Heart left ventricle (tissue), 16 donors: ENCODE measurements around the gene MICAL3. TPM values are rescaled to one million over a fixed set of nuclear protein-coding genes. Genes with fewer than 3 reads are reported as not detected.

Experiments
- ATAC-seq, 4 donors: fragments of 200-7000 bp; cut with Tn5 transposase; one replicate each; pipeline ENCODE4 v1.9.1; 2020 to 2022; ENCODE audit warnings: moderate library complexity in 4 of 4, mild to moderate bottlenecking in 3 of 4, moderate number of reproducible peaks in 1 of 4
- DNase-seq, 5 donors: peaks; one replicate each; pipeline ENCODE4 v3.0.0-alpha.2; 2020
- H3K27ac ChIP-seq, 12 donors: fragments of 200-600 bp; sonication (generic) in 4 of 12; one replicate each; pipeline versions ENCODE4 v1.5.0 to v1.8.0; 2016 to 2022; ENCODE audit warnings: mild to moderate bottlenecking in 2 of 12
- H3K27me3 ChIP-seq, 9 donors: fragments of 200-600 bp; sonication (generic) in 2 of 9; one replicate each; pipeline versions ENCODE4 v1.5.1 to v1.8.0; 2016 to 2022; ENCODE audit warnings: mild to moderate bottlenecking in 3 of 9
- H3K36me3 ChIP-seq, 9 donors: fragments of 200-600 bp; sonication (generic) in 2 of 9; one replicate each; pipeline versions ENCODE4 v1.5.0 to v1.8.0; 2018 to 2022; ENCODE audit warnings: mild to moderate bottlenecking in 2 of 9
- H3K4me1 ChIP-seq, 12 donors: fragments of 200-600 bp; sonication (generic) in 4 of 12; one replicate each; pipeline versions ENCODE4 v1.5.0 to v1.8.0; 2016 to 2022; ENCODE audit warnings: mild to moderate bottlenecking in 3 of 12
- H3K4me3 ChIP-seq, 12 donors: fragments of 200-600 bp; sonication (generic) in 4 of 12; one replicate each; pipeline versions ENCODE4 v1.5.0 to v1.8.0; 2017 to 2022; ENCODE audit warnings: mild to moderate bottlenecking in 9 of 12, moderate library complexity in 4 of 12
- H3K9me3 ChIP-seq, 12 donors: fragments of 200-600 bp; sonication (generic) in 4 of 12; one replicate each; pipeline versions ENCODE4 v1.5.0 to v1.8.0; 2016 to 2022; ENCODE audit warnings: mild to moderate bottlenecking in 1 of 12
- CTCF ChIP-seq, 12 donors: fragments of 200-600 bp; sonication (generic) in 4 of 12; IDR thresholded peaks; one replicate each; pipeline versions ENCODE4 v1.5.0 to v1.8.0; 2018 to 2022; ENCODE audit warnings: antibody characterized with exemption in 12 of 12, mild to moderate bottlenecking in 5 of 12
- POLR2A ChIP-seq, 2 donors: fragments of 450-650 bp; IDR thresholded peaks; one replicate each; pipeline ENCODE4 v1.6.1; 2017; ENCODE audit warnings: antibody characterized with exemption in 2 of 2, mild to moderate bottlenecking in 2 of 2, moderate library complexity in 2 of 2
- WGBS, 4 donors: extraction: QIAGEN DNeasy Blood & Tissue Kit in 2 of 4; methylation state at CpG; one replicate each; pipeline versions ENCODE4 v1.1.5 to v1.1.7; 2013 to 2018; 5-methylcytosine and 5-hydroxymethylcytosine counted together
- intact Hi-C, 10 donors: fragments of 100-400 bp; cut with DNase I; formaldehyde crosslinking; loops; one replicate each; pipeline versions ENCODE4 v1.11.1 to v1.14.2; 2022
- polyA plus RNA-seq, 2 donors: library from polyadenylated mRNA; stranded (reverse); fragments of 200-250 nt; gene quantifications; one replicate each; pipeline ENCODE4 v1.2.3, GENCODE V29; 2013
- total RNA-seq, 9 donors: library from RNA; depleted of rRNA in 2 of 9; stranded (reverse); fragments of >200 nt in 2 of 9; fragmentation: NEBNext Ultra II Directional in 3 of 9; extraction: Animal tissue kit (Norgen Biotek cat#: 25700) in 3 of 9; gene quantifications; one replicate each; pipeline versions ENCODE4 v1.1.0 to v1.2.4, GENCODE V29; 2016 to 2023
- donor health status: ischemic (EF 13 %, LVEDD 7.1; RV severe dilation, severe dysfunction).
- donor health status: healthy with polysubstance abuse.
- donor health status: DM: no; HTN: yes; CAD: no.
- donor health status: DM: no; HTN: no; CAD: no.
- donor health status: ischemic (EF 25% LVEDD 6.9; RV normal size, moderate dysfunction).
- donor health status: ischemic (EF 25% LVEDD 5.7; RV mildly dilated, moderate dysfunction).
- donor health status: healthy.
- donor health status: DM: yes; HTN: yes; CAD: no.
- donor health status: ischemic (EF 35%, LVEDD 5.7; RV mildly dilated, moderate dysfunction).
- donor health status: nonischemic (EF 11% LVEDD 7.7; RV severe dilation, severe dysfunction).
- donor health status: DM: yes; HTN: yes; CAD: no.
- donor health status: PGD.
- donor health status: ischemic (EF 29% LVEDD 5.4; RV normal size, mild dysfunction).
- donor health status: nonischemic (EF 23%, LVEDD 6.1; RV moderate dilation, normal function).

Gene MICAL3
- total and polyA plus RNA-seq, 11 donors, result 41.3 to 125 (median 83.3) TPM

- H3K27ac ChIP-seq, result peak overlapping the region; percentile 7 to 91 (median 80)
- intact Hi-C loops, result loop anchor here in 9 of 10 donors (1.0 to 10.0 kb wide), 13 partner anchors 56 to 186 kb away; partner anchors contain the start of gene PEX26 (in 3 of the 9)
- ATAC-seq (peak in 3 of 4 donors; percentile 6 to 47 (median 38)), DNase-seq (no peak)
- TF ChIP-seq CTCF (IDR thresholded peaks at IDR 0.05) (no peak), POLR2A (IDR thresholded peaks at IDR 0.05) (no peak)
- peaks cover 0 to 47% (median 18%) of the 10 kb centered on the region in 12 donors for H3K4me1 ChIP-seq
- no peaks in the 10 kb centered on the region for H3K27me3 ChIP-seq
- 44 to 47% (median 44%) methylated on average over 3 of the region's 3 CpGs for WGBS, 4 donors
- H3K36me3 ChIP-seq, result peaks cover 0 to 90% (median 56%) of the 10 kb centered on the region in 9 donors
- no peaks in the 10 kb centered on the region for H3K9me3 ChIP-seq
- no peak overlapping the region for H3K4me3 ChIP-seq
These were observed 133.5 kb downstream of the MICAL3 start for GRCh38 chr22:17890892-17891291.

- 50 to 66% (median 54%) methylated on average over 4 of the region's 4 CpGs for WGBS, 4 donors
- peak; percentile 78 to 88 (median 86) for ATAC-seq
These were observed 134.1 kb downstream of the MICAL3 start for GRCh38 chr22:17890245-17890671.

DNA sequence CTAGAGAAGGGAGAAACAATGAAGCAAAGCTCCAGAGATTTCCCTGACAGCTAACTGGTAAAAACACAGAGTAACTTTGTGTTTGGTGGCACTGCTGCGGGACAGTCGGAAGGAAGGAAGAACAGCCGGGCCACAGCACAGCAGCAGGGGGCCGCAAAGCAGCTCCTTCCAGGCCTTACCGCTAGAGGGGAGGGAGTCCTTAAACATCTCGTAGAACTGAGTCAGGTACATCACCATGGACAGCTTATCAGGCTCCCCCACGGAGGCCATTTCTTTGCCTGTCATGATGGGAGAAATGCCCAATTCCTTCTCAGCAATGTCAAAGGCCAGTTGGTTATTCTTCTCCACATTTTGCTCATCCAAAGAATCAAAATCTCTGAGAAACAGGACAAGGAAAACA lies 135.5 kb downstream of the MICAL3 start:
- DNase-seq, result no peak
- TF ChIP-seq POLR2A (IDR thresholded peaks at IDR 0.05) (no peak), CTCF (IDR thresholded peaks at IDR 0.05) (peak in 5 of 12 donors; percentile 12 to 30 (median 23))
- intact Hi-C loops, result loop anchor here in 2 of 10 donors (5.0 kb wide), 2 partner anchors 37 to 57 kb away; no protein-coding TSS in a partner anchor
- Histone ChIP-seq H3K27me3 (no peaks in the 10 kb centered on the region), H3K9me3 (no peaks in the 10 kb centered on the region), H3K36me3 (peaks cover 0 to 90% (median 53%) of the 10 kb centered on the region in 9 donors), H3K27ac (peak overlapping the region in 9 of 12 donors; percentile 29 to 91 (median 82)), H3K4me1 (peaks cover 0 to 57% (median 23%) of the 10 kb centered on the region in 12 donors), H3K4me3 (no peak overlapping the region)
- no peak for ATAC-seq
- 43 to 60% (median 53%) methylated on average over 7 of the region's 7 CpGs for WGBS, 4 donors

More at GRCh38 chr22:17890245-17890671, 134.1 kb downstream of the MICAL3 start:
- Histone ChIP-seq H3K36me3 (peaks cover 0 to 90% (median 59%) of the 10 kb centered on the region in 9 donors), H3K4me3 (no peak overlapping the region), H3K27me3 (no peaks in the 10 kb centered on the region), H3K9me3 (no peaks in the 10 kb centered on the region), H3K4me1 (peaks cover 0 to 47% (median 18%) of the 10 kb centered on the region in 12 donors), H3K27ac (peak overlapping the region; percentile 30 to 91 (median 80))
- intact Hi-C loops, result loop anchor here in 9 of 10 donors (1.0 to 10.0 kb wide), 12 partner anchors 55 to 187 kb away; partner anchors contain the start of gene PEX26 (in 3 of the 9)
- TF ChIP-seq POLR2A (IDR thresholded peaks at IDR 0.05) (no peak), CTCF (IDR thresholded peaks at IDR 0.05) (no peak)
- DNase-seq, result peak in 2 of 5 donors; percentile 40 to 56

GRCh38 chr22:17888439-17888838 lies 135.9 kb downstream of the MICAL3 start:
- DNase-seq (no peak), ATAC-seq (no peak)
- no peak for TF ChIP-seq CTCF (IDR thresholded peaks at IDR 0.05)
- TF ChIP-seq POLR2A (IDR thresholded peaks at IDR 0.05), result no peak
- Histone ChIP-seq H3K27ac (peak overlapping the region in 7 of 12 donors; percentile 29 to 91 (median 85)), H3K27me3 (no peaks in the 10 kb centered on the region), H3K9me3 (no peaks in the 10 kb centered on the region), H3K4me3 (no peak overlapping the region), H3K4me1 (peaks cover 0 to 61% (median 26%) of the 10 kb centered on the region in 12 donors), H3K36me3 (peaks cover 0 to 90% (median 49%) of the 10 kb centered on the region in 9 donors)
- 69 to 78% (median 73%) methylated on average over 12 of the region's 12 CpGs for WGBS, 4 donors
- intact Hi-C loops, result loop anchor here in 2 of 10 donors (5.0 kb wide), 2 partner anchors 36 to 56 kb away; no protein-coding TSS in a partner anchor
